HepG2 (cell line): Measurements from ENCODE around the gene PRKACB. TPM values are rescaled to one million over a fixed set of nuclear protein-coding genes. Genes with fewer than 3 reads are reported as not detected.

Source experiments
- ATAC-seq: fragments of 200-7000 bp; cut with Tn5 transposase; 3 replicates; pipeline ENCODE4 v1.9.1; 2020; ENCODE audit warnings: mild to moderate bottlenecking, moderate library complexity
- BruUV-seq: library from RNA; stranded (reverse); fragments of 400-500 nt; replicated peaks from 2 replicates; lab custom pipeline; 2021; lab: Mats Ljungman, UMichigan
- CTCF ChIA-PET: fragments of 300-600 bp; formaldehyde crosslinking; extraction: SDS; loops from one replicate; lab custom pipeline; 2021; ENCODE audit warnings: low total read pairs, inconsistent platforms, low intra/inter-chr PET ratio; lab: Yijun Ruan, JAX
- POLR2A ChIA-PET: fragments of 350-600 bp; sonication (Branson Sonifier 250); formaldehyde crosslinking; loops from one replicate; lab custom pipeline; 2020; ENCODE audit warnings: antibody characterized with exemption, inconsistent platforms; lab: Yijun Ruan, JAX
- DNase-seq: peaks from one replicate; pipeline ENCODE4 v3.0.0-alpha.2; 2015; ENCODE audit warnings: low spot score
- FAIRE-seq: peaks from 3 replicates; lab custom pipeline; 2011; peaks lifted over from hg19 to GRCh38; lab: Jason Lieb, UNC
- H2AFZ ChIP-seq: one replicate; pipeline ENCODE4 v1.6.1; 2011; ENCODE audit warnings: low read length, inconsistent platforms
- H3K27ac ChIP-seq: fragments of 300-600 bp; 3 replicates; pipeline ENCODE4 v1.8.0; 2011; ENCODE audit warnings: mixed run types, mild to moderate bottlenecking, mixed read lengths, low read length, inconsistent platforms; ENCODE audit not compliant: insufficient read depth; ENCODE audit errors: extremely low read length
- H3K27me3 ChIP-seq, 2 experiments: fragments of 200-600 bp in 1 of 2; 2 replicates in 1 of 2; 3 replicates in 1 of 2; pipeline versions ENCODE4 v1.6.0 to v1.8.0; 2011; ENCODE audit warnings: low read length in 2 of 2, mild to moderate bottlenecking in 2 of 2, moderate library complexity in 2 of 2, inconsistent platforms in 1 of 2; ENCODE audit not compliant: insufficient read depth in 2 of 2, control insufficient read depth in 1 of 2
- H3K36me3 ChIP-seq, 2 experiments: fragments of 200-600 bp in 1 of 2; replicated peaks in 1 of 2; 2 replicates in 1 of 2; 3 replicates in 1 of 2; pipeline versions ENCODE4 v1.5.1 to v1.8.0; 2011; ENCODE audit warnings: low read length in 2 of 2, inconsistent platforms in 1 of 2; ENCODE audit not compliant: insufficient read depth in 2 of 2, control insufficient read depth in 1 of 2
- H3K4me1 ChIP-seq: 2 replicates; pipeline ENCODE4 v1.5.1; 2012; ENCODE audit warnings: low read length, inconsistent platforms; ENCODE audit not compliant: insufficient read depth
- H3K4me2 ChIP-seq: 2 replicates; pipeline ENCODE4 v1.6.0; 2011; ENCODE audit warnings: low read depth, low read length, inconsistent platforms
- H3K4me3 ChIP-seq, 3 experiments: fragments of 200-600 bp in 1 of 3; sonication (generic), shearing (Covaris generic) in 1 of 3; replicated peaks in 1 of 3; 2 replicates each; pipeline ENCODE4 v1.5.1; 2011 to 2016; ENCODE audit warnings: low read length in 3 of 3, inconsistent platforms in 2 of 3, low read depth in 2 of 3, mild to moderate bottlenecking in 2 of 3, control low read depth in 1 of 3, mixed read lengths in 1 of 3; ENCODE audit not compliant: insufficient read depth in 1 of 3
- H3K79me2 ChIP-seq: one replicate; pipeline ENCODE4 v1.6.1; 2011; ENCODE audit warnings: low read length, inconsistent platforms; ENCODE audit not compliant: insufficient read depth
- H3K9ac ChIP-seq: 2 replicates; pipeline ENCODE4 v1.6.0; 2011; ENCODE audit warnings: mild to moderate bottlenecking, low read depth, low read length, inconsistent platforms; ENCODE audit not compliant: insufficient read depth
- H3K9me3 ChIP-seq: 2 replicates; pipeline ENCODE4 v1.5.1; 2012; ENCODE audit warnings: mild to moderate bottlenecking, low read length
- H4K20me1 ChIP-seq: 2 replicates; pipeline ENCODE4 v1.6.0; 2011; ENCODE audit warnings: inconsistent platforms, mild to moderate bottlenecking, low read length, moderate library complexity; ENCODE audit not compliant: insufficient read depth
- ARNT2 ChIP-seq: sonication (generic); formaldehyde crosslinking; IDR thresholded peaks from 2 replicates; pipeline ENCODE4 v1.8.0; 2022; ENCODE audit warnings: mild to moderate bottlenecking, low read depth, missing genetic modification reagents, moderate library complexity
- CREB1 ChIP-seq, 2 experiments: fragments of 450-650 bp in 1 of 2; IDR thresholded peaks; 2 replicates each; pipeline ENCODE4 v1.6.1; 2016 to 2017; ENCODE audit warnings: control low read depth in 1 of 2, mild to moderate bottlenecking in 1 of 2, missing compliant biosample characterization in 1 of 2, missing genetic modification characterization in 1 of 2
- DMAP1 ChIP-seq: IDR thresholded peaks from 2 replicates; pipeline ENCODE4 v1.6.1; 2016
- GLI4 ChIP-seq: sonication (generic); formaldehyde crosslinking; IDR thresholded peaks from 2 replicates; pipeline ENCODE4 v1.5.1; 2020; ENCODE audit warnings: missing genetic modification reagents, mild to moderate bottlenecking, moderate library complexity, borderline replicate concordance
- HOXA9 ChIP-seq: sonication (generic); formaldehyde crosslinking; IDR thresholded peaks from 2 replicates; pipeline ENCODE4 v1.8.1; 2022; ENCODE audit warnings: missing genetic modification reagents, mild to moderate bottlenecking, moderate library complexity, borderline replicate concordance
- MBNL3 ChIP-seq: fragments of 250-450 bp; sonication (Bioruptor Pico); conservative IDR thresholded peaks from 2 replicates; pipeline ENCODE4 v1.8.0; 2022; ENCODE audit warnings: mild to moderate bottlenecking, inconsistent platforms
- MLLT10 ChIP-seq: sonication (generic); formaldehyde crosslinking; IDR thresholded peaks from 2 replicates; pipeline ENCODE4 v1.4.0; 2020; ENCODE audit warnings: missing genetic modification reagents
- MXI1 ChIP-seq: IDR thresholded peaks from 3 replicates; pipeline ENCODE4 v1.6.1; 2012; ENCODE audit warnings: low read depth, low read length, inconsistent platforms, borderline replicate concordance
- MYC ChIP-seq: sonication (generic); formaldehyde crosslinking; IDR thresholded peaks from 2 replicates; pipeline ENCODE4 v1.9.0; 2021; ENCODE audit warnings: missing genetic modification reagents, borderline replicate concordance
- SALL2 ChIP-seq: sonication (generic); formaldehyde crosslinking; IDR thresholded peaks from 2 replicates; pipeline ENCODE4 v1.8.1; 2023; ENCODE audit warnings: mild to moderate bottlenecking, missing genetic modification reagents, inconsistent platforms
- SPEN ChIP-seq: sonication (generic); formaldehyde crosslinking; IDR thresholded peaks from 2 replicates; pipeline ENCODE4 v1.5.1; 2020; ENCODE audit warnings: low read depth, mild to moderate bottlenecking, missing genetic modification reagents
- ZBTB37 ChIP-seq: sonication (generic); formaldehyde crosslinking; IDR thresholded peaks from 2 replicates; pipeline ENCODE4 v1.4.0; 2020; ENCODE audit warnings: mild to moderate bottlenecking, missing genetic modification reagents
- ZNF101 ChIP-seq: sonication (generic); formaldehyde crosslinking; IDR thresholded peaks from 2 replicates; pipeline ENCODE4 v1.4.0; 2020; ENCODE audit warnings: mild to moderate bottlenecking, low read depth, missing genetic modification reagents, borderline replicate concordance
- ZNF737 ChIP-seq: sonication (generic); formaldehyde crosslinking; IDR thresholded peaks from 2 replicates; pipeline ENCODE4 v1.5.0; 2020; ENCODE audit warnings: missing genetic modification reagents, mild to moderate bottlenecking, borderline replicate concordance
- ZXDC ChIP-seq: sonication (generic); formaldehyde crosslinking; IDR thresholded peaks from 2 replicates; pipeline ENCODE4 v1.5.0; 2020; ENCODE audit warnings: mild to moderate bottlenecking, missing genetic modification reagents
- ZZZ3 ChIP-seq: sonication (generic); formaldehyde crosslinking; IDR thresholded peaks from 2 replicates; pipeline ENCODE4 v1.4.0; 2020; ENCODE audit warnings: missing genetic modification reagents, mild to moderate bottlenecking, borderline replicate concordance
- WGBS: methylation state at CpG from one replicate; pipeline ENCODE4 v1.1.6; 2017; ENCODE audit warnings: low lambda C conversion rate; 5-methylcytosine and 5-hydroxymethylcytosine counted together
- in situ Hi-C: cut with HindIII; loops from 2 replicates; pipeline ENCODE4 v1.10.0; 2017; ENCODE audit warnings: low pct_unique_long_range_greater_than_20kb; ENCODE audit not compliant: extremely low pct_ligation_motif_present
- intact Hi-C: fragments of 100-400 bp; cut with micrococcal nuclease; formaldehyde crosslinking; loops from one replicate; pipeline ENCODE4 v1.10.0; 2022; ENCODE audit not compliant: unreplicated experiment
- polyA plus RNA-seq, 8 experiments: library from polyadenylated mRNA; depleted of rRNA in 3 of 8; stranded (reverse) in 7 of 8; unstranded in 1 of 8; fragments of >200 nt; fragmentation: Illumina TruSeq in 4 of 8; extraction: Trizol in 4 of 8; gene quantifications; 2 replicates each; pipeline versions ENCODE4 v1.2.1 to v1.2.3, GENCODE V29; 2011 to 2016; ENCODE audit warnings: low read depth in 4 of 8, missing spikeins in 1 of 8, mixed read lengths in 1 of 8; ENCODE audit not compliant: insufficient read depth in 1 of 8
- total RNA-seq, 5 experiments: library from RNA; depleted of rRNA; stranded (reverse); fragments of >200 nt; fragmentation: Illumina TruSeq; extraction: Trizol; gene quantifications; 2 replicates each; pipeline ENCODE4 v1.2.3, GENCODE V29; 2016; ENCODE audit warnings: low read depth in 1 of 5

PRKACB gene
- total and polyA plus RNA-seq, 2 of the 13 experiments (the other 11 are each of a cell fraction or from before 2014, with no cell fraction given) = 3.5 to 5.8 TPM

GRCh38 chr1:84257617-84258016 lies 113.5 kb downstream of the PRKACB start:
- H3K79me2 ChIP-seq = no peaks in the 10 kb centered on the region
- in situ Hi-C loops = no loop called here
- TF ChIP-seq ZBTB37 (CRISPR knock-in tag) = no peak
- TF ChIP-seq HOXA9 (CRISPR knock-in tag) = no peak
- no peak for TF ChIP-seq MBNL3 (CRISPR knock-in tag)
- no peak for TF ChIP-seq ZZZ3 (CRISPR knock-in tag)
- TF ChIP-seq DMAP1 (CRISPR knock-in tag) = no peak
- TF ChIP-seq, all 625 proteins: peak for 0
- no peak overlapping the region for H3K9ac ChIP-seq
- POLR2A ChIA-PET = no interaction called here
- ATAC-seq (no peak), DNase-seq (no peak), FAIRE-seq (no peak)
- H3K36me3 ChIP-seq = no peaks in the 10 kb centered on the region
- no peak overlapping the region for H3K4me2 ChIP-seq
- H3K4me3 ChIP-seq = no peak overlapping the region
- H3K9me3 ChIP-seq = no peaks in the 10 kb centered on the region
- no peaks in the 10 kb centered on the region for H4K20me1 ChIP-seq
- 39% methylated on average over 2 of the region's 2 CpGs for WGBS
- CTCF ChIA-PET = no interaction called here
- no peaks in the 10 kb centered on the region; a peak in 1 of 5 replicates for H3K27me3 ChIP-seq
- intact Hi-C loops = no loop called here
- no TSS peak for BruUV-seq
- peaks cover 23% of the 10 kb centered on the region for H3K4me1 ChIP-seq
- H2AFZ ChIP-seq = no peak overlapping the region
- H3K27ac ChIP-seq = no peak overlapping the region

- 71% methylated on average over 2 of the region's 2 CpGs for WGBS
- no peaks in the 10 kb centered on the region for H4K20me1 ChIP-seq
- no peak overlapping the region for H3K9ac ChIP-seq
- no peak overlapping the region for H2AFZ ChIP-seq
- H3K27me3 ChIP-seq = no peaks in the 10 kb centered on the region; a peak in 1 of 5 replicates
- no peak overlapping the region for H3K4me3 ChIP-seq
- no peak overlapping the region for H3K4me2 ChIP-seq
- no peak for ATAC-seq
- H3K4me1 ChIP-seq = peaks cover 15% of the 10 kb centered on the region
- no TSS peak for BruUV-seq
- in situ Hi-C loops = no loop called here
- H3K36me3 ChIP-seq = no peaks in the 10 kb centered on the region
- no peak for FAIRE-seq
- no peak overlapping the region for H3K27ac ChIP-seq
- no peaks in the 10 kb centered on the region for H3K9me3 ChIP-seq
- CTCF ChIA-PET = no interaction called here
- DNase-seq = no peak
- POLR2A ChIA-PET = no interaction called here
- intact Hi-C loops = no loop called here
- no peaks in the 10 kb centered on the region for H3K79me2 ChIP-seq
- no peak for TF ChIP-seq ZXDC (CRISPR knock-in tag)
- no peak for TF ChIP-seq MYC
- TF ChIP-seq MLLT10 (CRISPR knock-in tag) = no peak
- TF ChIP-seq SALL2 = no peak
- no peak for TF ChIP-seq GLI4 (CRISPR knock-in tag)
- TF ChIP-seq ZNF101 (CRISPR knock-in tag) = no peak
- TF ChIP-seq SPEN (CRISPR knock-in tag) = no peak
- TF ChIP-seq MXI1 = no peak
- TF ChIP-seq CREB1 (IDR thresholded peaks at IDR 0.05) = no peak
- TF ChIP-seq CREB1 (CRISPR knock-in tag; IDR thresholded peaks at IDR 0.05) = no peak
- TF ChIP-seq ZNF737 = no peak
- no peak for TF ChIP-seq ARNT2
Observed at GRCh38 chr1:84259376-84259775, 115.3 kb downstream of the PRKACB start.
